Naive thymus-derived CD4-positive, alpha-beta T cell (primary cell): ENCODE data around the gene GPC6. TPM values are rescaled to one million over a fixed set of nuclear protein-coding genes. Genes with fewer than 3 reads are reported as not detected.

Experiments
- ATAC-seq: fragments of 150-1000 bp; cut with Tn5 transposase; 2 replicates; pipeline ENCODE4 v1.10.0; 2021; ENCODE audit warnings: mild to moderate bottlenecking, moderate library complexity
- CTCF ChIA-PET: fragments of 350-600 bp; sonication (Branson Sonifier 250); formaldehyde crosslinking; loops from one replicate; lab custom pipeline; 2021; ENCODE audit warnings: antibody characterized with exemption; lab: Charles Lee
- POLR2A ChIA-PET: fragments of 350-600 bp; sonication (Branson Sonifier 250); formaldehyde crosslinking; loops from one replicate; lab custom pipeline; 2021; ENCODE audit warnings: antibody characterized with exemption, inconsistent platforms; lab: Charles Lee
- DNase-seq, 9 donors: peaks; one replicate each; pipeline versions ENCODE4 v3.0.0 to v3.0.0-alpha.2; 2020 to 2022; ENCODE audit warnings: mixed read lengths in 1 of 9
- H3K27ac ChIP-seq: one replicate; pipeline ENCODE4 v1.7.0; 2013; ENCODE audit warnings: mild to moderate bottlenecking, low read depth, low read length, moderate library complexity
- H3K27me3 ChIP-seq, 2 donors: one replicate each; pipeline ENCODE4 v1.7.0; 2013; ENCODE audit warnings: low read length in 2 of 2, mild to moderate bottlenecking in 2 of 2, moderate library complexity in 2 of 2; ENCODE audit not compliant: control insufficient read depth in 2 of 2, insufficient read depth in 2 of 2
- H3K36me3 ChIP-seq, 3 experiments: 1 replicate in 2 of 3; 2 replicates in 1 of 3; pipeline ENCODE4 v1.7.0; 2013; ENCODE audit warnings: low read length in 3 of 3, mild to moderate bottlenecking in 3 of 3, moderate library complexity in 1 of 3; ENCODE audit not compliant: insufficient read depth in 3 of 3, control insufficient read depth in 2 of 3
- H3K4me1 ChIP-seq, 2 donors: one replicate each; pipeline ENCODE4 v1.7.0; 2013; ENCODE audit warnings: low read length in 2 of 2, mild to moderate bottlenecking in 2 of 2, moderate library complexity in 1 of 2; ENCODE audit not compliant: control insufficient read depth in 2 of 2, insufficient read depth in 2 of 2
- H3K4me3 ChIP-seq: 2 replicates; pipeline ENCODE4 v1.7.0; 2013; ENCODE audit warnings: mild to moderate bottlenecking, low read length
- H3K9me3 ChIP-seq, 3 experiments: 1 replicate in 2 of 3; 2 replicates in 1 of 3; pipeline ENCODE4 v1.7.0; 2013; ENCODE audit warnings: low read length in 3 of 3; ENCODE audit not compliant: control insufficient read depth in 2 of 3
- H3K27ac Mint-ChIP-seq, 9 donors: one replicate each; pipeline ENCODE4 v1.8.0; 2020 to 2022; ENCODE audit warnings: mixed read lengths in 9 of 9, mild to moderate bottlenecking in 8 of 9, moderate library complexity in 5 of 9, inconsistent platforms in 2 of 9
- H3K27me3 Mint-ChIP-seq, 5 donors: one replicate each; pipeline ENCODE4 v1.8.0; 2021 to 2022; ENCODE audit warnings: mixed read lengths in 5 of 5, mild to moderate bottlenecking in 1 of 5
- H3K36me3 Mint-ChIP-seq, 5 donors: one replicate each; pipeline ENCODE4 v1.8.0; 2020 to 2022; ENCODE audit warnings: mixed read lengths in 5 of 5, mild to moderate bottlenecking in 3 of 5, inconsistent platforms in 1 of 5
- H3K4me1 Mint-ChIP-seq, 7 donors: one replicate each; pipeline ENCODE4 v1.8.0; 2020 to 2022; ENCODE audit warnings: mixed read lengths in 7 of 7, mild to moderate bottlenecking in 3 of 7, inconsistent platforms in 1 of 7
- H3K4me3 Mint-ChIP-seq, 10 donors: one replicate each; pipeline ENCODE4 v1.8.0; 2020 to 2022; ENCODE audit warnings: mild to moderate bottlenecking in 10 of 10, mixed read lengths in 10 of 10, moderate library complexity in 6 of 10, inconsistent platforms in 2 of 10
- H3K9me3 Mint-ChIP-seq, 11 donors: one replicate each; pipeline ENCODE4 v1.8.0; 2020 to 2022; ENCODE audit warnings: mixed read lengths in 11 of 11, mild to moderate bottlenecking in 4 of 11, inconsistent platforms in 1 of 11, moderate library complexity in 1 of 11
- intact Hi-C, 2 donors: fragments of 100-400 bp; cut with micrococcal nuclease; formaldehyde crosslinking; loops; one replicate each; pipeline ENCODE4 v1.15.1; 2023
- polyA plus RNA-seq, 2 donors: library from polyadenylated mRNA; unstranded; fragments of 300-500 nt; fragmentation: Illumina TruSeq; gene quantifications; one replicate each; pipeline ENCODE4 v1.2.3, GENCODE V29; 2021
- total RNA-seq, 6 experiments: library from RNA in 5 of 6; stranded (reverse) in 5 of 6; gene quantifications; 1 replicate in 5 of 6; 2 replicates in 1 of 6; pipeline ENCODE4 v1.2.3 and lab custom pipeline; 2021 to 2026

Gene GPC6
- total and polyA plus RNA-seq, 7 experiments from 2014 or later: not detected

GRCh38 chr13:94427313-94427953 lies 1200.8 kb downstream of the GPC6 start:
- Mint-ChIP-seq H3K36me3 (no peaks in the 10 kb centered on the region), H3K9me3 (peaks cover 0 to 7% (median 0%) of the 10 kb centered on the region in 11 donors), H3K27ac (no peak overlapping the region), H3K4me1 (peaks cover 0 to 8% (median 0%) of the 10 kb centered on the region in 7 donors), H3K27me3 (peaks cover 0 to 21% (median 0%) of the 10 kb centered on the region in 5 donors), H3K4me3 (no peak overlapping the region)
- ATAC-seq (no peak), DNase-seq (no peak)
- no peaks in the 10 kb centered on the region for H3K9me3 ChIP-seq
- no peaks in the 10 kb centered on the region for H3K4me1 ChIP-seq
- H3K27ac ChIP-seq: no peak overlapping the region
- H3K27me3 ChIP-seq: no peaks in the 10 kb centered on the region
- no peak overlapping the region for H3K4me3 ChIP-seq
- no peaks in the 10 kb centered on the region for H3K36me3 ChIP-seq
- intact Hi-C loops: no loop called here
- ChIA-PET POLR2A (no interaction called here), CTCF (no interaction called here)

- H3K4me1 ChIP-seq: no peaks in the 10 kb centered on the region
- H3K4me3 ChIP-seq: no peak overlapping the region
- CTCF ChIA-PET: interaction anchor here (13.1 kb wide), 1 partner anchor 186 kb away, joined by 273 read pairs; no protein-coding TSS in a partner anchor
- Mint-ChIP-seq H3K9me3 (peaks cover 0 to 4% (median 0%) of the 10 kb centered on the region in 11 donors), H3K4me3 (no peak overlapping the region), H3K27ac (no peak overlapping the region), H3K4me1 (peaks cover 0 to 16% (median 0%) of the 10 kb centered on the region in 7 donors), H3K27me3 (peaks cover 0 to 3% (median 0%) of the 10 kb centered on the region in 5 donors), H3K36me3 (no peaks in the 10 kb centered on the region)
- no peaks in the 10 kb centered on the region for H3K36me3 ChIP-seq
- ATAC-seq: no peak
- intact Hi-C loops: loop anchor here in 1 of 2 donors (10.0 kb wide), 1 partner anchor 753 kb away; no protein-coding TSS in a partner anchor
- no peaks in the 10 kb centered on the region for H3K27me3 ChIP-seq
- POLR2A ChIA-PET: no interaction called here
- no peak overlapping the region for H3K27ac ChIP-seq
- no peaks in the 10 kb centered on the region for H3K9me3 ChIP-seq
- DNase-seq: no peak
These were observed 1205.0 kb downstream of the GPC6 start for GRCh38 chr13:94431574-94431973.

- no peak overlapping the region for H3K27ac Mint-ChIP-seq
- Histone ChIP-seq H3K27ac (no peak overlapping the region), H3K36me3 (no peaks in the 10 kb centered on the region), H3K4me3 (no peak overlapping the region), H3K4me1 (no peaks in the 10 kb centered on the region), H3K27me3 (no peaks in the 10 kb centered on the region), H3K9me3 (no peaks in the 10 kb centered on the region)
- ATAC-seq: no peak
- ChIA-PET POLR2A (no interaction called here), CTCF (interaction anchor here (13.1 kb wide), 1 partner anchor 186 kb away, joined by 273 read pairs; no protein-coding TSS in a partner anchor)
- no peak overlapping the region for H3K4me3 Mint-ChIP-seq
- intact Hi-C loops: loop anchor here in 1 of 2 donors (10.0 kb wide), 1 partner anchor 753 kb away; no protein-coding TSS in a partner anchor
- H3K9me3 Mint-ChIP-seq: peaks cover 0 to 4% (median 0%) of the 10 kb centered on the region in 11 donors
- H3K4me1 Mint-ChIP-seq: peaks cover 0 to 16% (median 0%) of the 10 kb centered on the region in 7 donors
- peaks cover 0 to 3% (median 0%) of the 10 kb centered on the region in 5 donors for H3K27me3 Mint-ChIP-seq
- no peak for DNase-seq
- H3K36me3 Mint-ChIP-seq: no peaks in the 10 kb centered on the region
These were observed 1205.4 kb downstream of the GPC6 start for GRCh38 chr13:94431987-94432386.

GRCh38 chr13:94433055-94433961 lies 1206.7 kb downstream of the GPC6 start:
- POLR2A ChIA-PET: interaction anchor here (1.3 kb wide), 1 partner anchor 184 kb away, joined by 4 read pairs; no protein-coding TSS in a partner anchor
- no peak for DNase-seq
- CTCF ChIA-PET: interaction anchor here (0.7 to 13.1 kb wide), 3 partner anchors 13 to 184 kb away, joined by 3 to 273 read pairs (median 3); no protein-coding TSS in a partner anchor
- Histone ChIP-seq H3K27ac (no peak overlapping the region), H3K4me1 (no peaks in the 10 kb centered on the region), H3K36me3 (no peaks in the 10 kb centered on the region), H3K9me3 (no peaks in the 10 kb centered on the region), H3K27me3 (no peaks in the 10 kb centered on the region), H3K4me3 (no peak overlapping the region)
- Mint-ChIP-seq H3K4me1 (peaks cover 0 to 16% (median 0%) of the 10 kb centered on the region in 7 donors), H3K4me3 (no peak overlapping the region), H3K36me3 (no peaks in the 10 kb centered on the region), H3K27me3 (peaks cover 0 to 3% (median 0%) of the 10 kb centered on the region in 5 donors), H3K27ac (no peak overlapping the region), H3K9me3 (peaks cover 0 to 4% (median 0%) of the 10 kb centered on the region in 11 donors)
- intact Hi-C loops: loop anchor here in 1 of 2 donors (10.0 kb wide), 1 partner anchor 751 kb away; no protein-coding TSS in a partner anchor
- ATAC-seq: no peak

- ATAC-seq (peak; percentile 73), DNase-seq (peak in 7 of 9 donors; percentile 18 to 63 (median 50))
- H3K27me3 ChIP-seq: no peaks in the 10 kb centered on the region
- ChIA-PET CTCF (interaction anchor here (0.6 to 13.1 kb wide), 13 partner anchors 9 to 720 kb away, joined by 3 to 273 read pairs (median 3); partner anchors contain the start of gene TGDS), POLR2A (interaction anchor here (0.6 to 1.1 kb wide), 4 partner anchors 107 to 185 kb away, joined by 3 read pairs; no protein-coding TSS in a partner anchor)
- no peak overlapping the region for H3K27ac ChIP-seq
- Mint-ChIP-seq H3K4me1 (peaks cover 0 to 16% (median 0%) of the 10 kb centered on the region in 7 donors), H3K4me3 (no peak overlapping the region), H3K36me3 (no peaks in the 10 kb centered on the region), H3K27me3 (peaks cover 0 to 3% (median 0%) of the 10 kb centered on the region in 5 donors), H3K9me3 (peaks cover 0 to 2% (median 0%) of the 10 kb centered on the region in 11 donors), H3K27ac (no peak overlapping the region)
- H3K9me3 ChIP-seq: no peaks in the 10 kb centered on the region
- H3K36me3 ChIP-seq: no peaks in the 10 kb centered on the region
- H3K4me1 ChIP-seq: no peaks in the 10 kb centered on the region
- intact Hi-C loops: loop anchor here (1.0 to 10.0 kb wide), 8 partner anchors 72 to 1043 kb away; no protein-coding TSS in a partner anchor
- H3K4me3 ChIP-seq: no peak overlapping the region
These were observed 1209.1 kb downstream of the GPC6 start for GRCh38 chr13:94435604-94436226.

- CTCF ChIA-PET: interaction anchor here (0.8 to 1.1 kb wide), 2 partner anchors 9 to 173 kb away, joined by 3 to 4 read pairs; no protein-coding TSS in a partner anchor
- POLR2A ChIA-PET: no interaction called here
These were observed 1218.2 kb downstream of the GPC6 start for GRCh38 chr13:94444826-94445225.

More at GRCh38 chr13:94444826-94445225, 1218.2 kb downstream of the GPC6 start:
- no peaks in the 10 kb centered on the region for H3K9me3 Mint-ChIP-seq
- no peak overlapping the region for H3K4me3 Mint-ChIP-seq
- H3K4me1 Mint-ChIP-seq: no peaks in the 10 kb centered on the region
- H3K36me3 ChIP-seq: no peaks in the 10 kb centered on the region
- H3K27me3 Mint-ChIP-seq: no peaks in the 10 kb centered on the region
- no peak overlapping the region for H3K27ac Mint-ChIP-seq
- H3K36me3 Mint-ChIP-seq: no peaks in the 10 kb centered on the region
- H3K27me3 ChIP-seq: no peaks in the 10 kb centered on the region
- no peak for DNase-seq
- H3K4me3 ChIP-seq: no peak overlapping the region
- intact Hi-C loops: no loop called here
- no peak overlapping the region for H3K27ac ChIP-seq
- ATAC-seq: no peak
- H3K4me1 ChIP-seq: no peaks in the 10 kb centered on the region
- H3K9me3 ChIP-seq: no peaks in the 10 kb centered on the region
